WTC11 (cell line): ENCODE data around the gene MAP3K10. TPM values are rescaled to one million over a fixed set of nuclear protein-coding genes. Genes with fewer than 3 reads are reported as not detected.

ENCODE experiments used
- ATAC-seq: fragments of 200-7000 bp; cut with Tn5 transposase; 2 replicates; pipeline ENCODE4 v1.10.0; 2021; ENCODE audit warnings: mild to moderate bottlenecking, moderate library complexity
- CTCF ChIA-PET: fragments of 300-600 bp; sonication (Branson Sonifier 250); formaldehyde crosslinking; loops from one replicate; lab custom pipeline; 2021; ENCODE audit warnings: antibody characterized with exemption; lab: Charles Lee
- POLR2A ChIA-PET: fragments of 350-600 bp; sonication (Branson Sonifier 250); formaldehyde crosslinking; loops from one replicate; lab custom pipeline; 2021; ENCODE audit warnings: antibody characterized with exemption; lab: Charles Lee
- DNase-seq: peaks from one replicate; pipeline ENCODE4 v3.0.0; 2021; ENCODE audit warnings: low spot score
- H3K27ac Mint-ChIP-seq: 2 replicates; pipeline ENCODE4 v1.8.0; 2021; ENCODE audit warnings: mixed read lengths
- H3K27me3 Mint-ChIP-seq: 2 replicates; pipeline ENCODE4 v1.8.0; 2021; ENCODE audit warnings: low read depth, mild to moderate bottlenecking, moderate library complexity, mixed read lengths
- H3K36me3 Mint-ChIP-seq: 2 replicates; pipeline ENCODE4 v1.8.0; 2021; ENCODE audit warnings: mixed read lengths
- H3K4me1 Mint-ChIP-seq: 2 replicates; pipeline ENCODE4 v1.8.0; 2022; ENCODE audit warnings: mixed read lengths
- H3K4me3 Mint-ChIP-seq: 2 replicates; pipeline ENCODE4 v1.8.0; 2021; ENCODE audit warnings: mild to moderate bottlenecking, moderate library complexity, mixed read lengths
- H3K9me3 Mint-ChIP-seq: 2 replicates; pipeline ENCODE4 v1.8.0; 2021; ENCODE audit warnings: mixed read lengths
- FOXP1 ChIP-seq: sonication (generic); formaldehyde crosslinking; IDR thresholded peaks from 2 replicates; pipeline ENCODE4 v1.8.0; 2022; ENCODE audit warnings: missing genetic modification reagents, mild to moderate bottlenecking, moderate library complexity, borderline replicate concordance
- FOXP4 ChIP-seq: sonication (generic); formaldehyde crosslinking; IDR thresholded peaks from 2 replicates; pipeline ENCODE4 v1.8.0; 2022; ENCODE audit warnings: mild to moderate bottlenecking, missing genetic modification reagents
- HMGXB4 ChIP-seq: sonication (generic); formaldehyde crosslinking; IDR thresholded peaks from 2 replicates; pipeline ENCODE4 v1.8.1; 2023; ENCODE audit warnings: mild to moderate bottlenecking, moderate library complexity, missing genetic modification reagents
- JAZF1 ChIP-seq: fragments of 250-450 bp; sonication (Bioruptor Pico); IDR thresholded peaks from 2 replicates; pipeline ENCODE4 v1.9.0; 2021; ENCODE audit warnings: moderate library complexity, mild to moderate bottlenecking, inconsistent platforms
- MXD4 ChIP-seq: fragments of 250-450 bp; sonication (Bioruptor Pico); IDR thresholded peaks from 2 replicates; pipeline ENCODE4 v1.8.0; 2021; ENCODE audit warnings: mild to moderate bottlenecking, moderate library complexity, borderline replicate concordance
- PRRX2 ChIP-seq: fragments of 250-450 bp; sonication (Bioruptor Pico); IDR thresholded peaks from 2 replicates; pipeline ENCODE4 v1.8.0; 2021; ENCODE audit warnings: mild to moderate bottlenecking
- STAT6 ChIP-seq: sonication (generic); formaldehyde crosslinking; conservative IDR thresholded peaks from 2 replicates; pipeline ENCODE4 v1.8.1; 2023; ENCODE audit warnings: mild to moderate bottlenecking, low read depth, missing genetic modification reagents, moderate library complexity
- TEAD1 ChIP-seq: sonication (generic); formaldehyde crosslinking; IDR thresholded peaks from 2 replicates; pipeline ENCODE4 v1.8.0; 2022; ENCODE audit warnings: mild to moderate bottlenecking, missing genetic modification reagents
- USF1 ChIP-seq: sonication (generic); formaldehyde crosslinking; IDR thresholded peaks from 2 replicates; pipeline ENCODE4 v1.8.0; 2022; ENCODE audit warnings: mild to moderate bottlenecking, missing genetic modification reagents
- ZNF232 ChIP-seq: sonication (generic); formaldehyde crosslinking; IDR thresholded peaks from 2 replicates; pipeline ENCODE4 v1.8.0; 2022; ENCODE audit warnings: mild to moderate bottlenecking, missing genetic modification reagents
- ZNF317 ChIP-seq: sonication (generic); formaldehyde crosslinking; IDR thresholded peaks from 2 replicates; pipeline ENCODE4 v1.8.1; 2023; ENCODE audit warnings: low read depth, mild to moderate bottlenecking, moderate library complexity, missing genetic modification reagents, borderline replicate concordance
- ZNF423 ChIP-seq: fragments of 250-450 bp; sonication (Bioruptor Pico); IDR thresholded peaks from 2 replicates; pipeline ENCODE4 v2.1.2; 2022; ENCODE audit warnings: mild to moderate bottlenecking, moderate library complexity
- ZNF425 ChIP-seq: fragments of 250-450 bp; sonication (Bioruptor Pico); conservative IDR thresholded peaks from 2 replicates; pipeline ENCODE4 v1.9.0; 2021; ENCODE audit warnings: mild to moderate bottlenecking
- total RNA-seq: library from RNA; stranded (reverse); gene quantifications from 3 replicates; pipeline ENCODE4 v1.2.3, GENCODE V29; 2021

MAP3K10 gene
- total RNA-seq, 1 experiment from 2014 or later = 23.5 TPM

- ATAC-seq (no peak), DNase-seq (no peak)
- Mint-ChIP-seq H3K36me3 (no peaks in the 10 kb centered on the region), H3K27ac (no peak overlapping the region; the same call in 1 of the 2 replicates), H3K4me3 (no peak overlapping the region)
- TF ChIP-seq MXD4 (CRISPR knock-in tag) = no peak
- no peak for TF ChIP-seq STAT6 (CRISPR knock-in tag)
- no peak for TF ChIP-seq TEAD1 (CRISPR knock-in tag)
- no peak for TF ChIP-seq PRRX2 (CRISPR knock-in tag)
- no peak for TF ChIP-seq FOXP1 (CRISPR knock-in tag)
- TF ChIP-seq ZNF317 (CRISPR knock-in tag) = no peak
- TF ChIP-seq FOXP4 (CRISPR knock-in tag) = no peak
- no peak for TF ChIP-seq HMGXB4 (CRISPR knock-in tag)
- TF ChIP-seq ZNF423 = no peak
- TF ChIP-seq, all 79 proteins: peak for 0
- CTCF ChIA-PET = interaction anchor here (1.0 to 3.5 kb wide), 3 partner anchors 12 to 75 kb away, joined by 4 to 28 read pairs (median 4); partner anchors contain the start of gene TTC9B
- Mint-ChIP-seq H3K27me3 (peaks cover 33% of the 10 kb centered on the region), H3K9me3 (no peaks in the 10 kb centered on the region), H3K4me1 (peaks cover 41% of the 10 kb centered on the region)
- POLR2A ChIA-PET = no interaction called here
These were observed 38.7 kb downstream of the MAP3K10 start for GRCh38 chr19:40229926-40230417.

- H3K27me3 Mint-ChIP-seq = peaks cover 23% of the 10 kb centered on the region
- ChIA-PET CTCF (interaction anchor here (0.6 to 3.5 kb wide), 7 partner anchors 8 to 306 kb away, joined by 3 to 28 read pairs (median 5); partner anchors contain the start of gene TTC9B), POLR2A (no interaction called here)
- no peaks in the 10 kb centered on the region for H3K9me3 Mint-ChIP-seq
- peak overlapping the region; percentile 92; the same call in 1 of the 2 replicates for H3K27ac Mint-ChIP-seq
- TF ChIP-seq USF1 (no peak), ZNF425 (CRISPR knock-in tag) (no peak), MXD4 (CRISPR knock-in tag) (no peak), JAZF1 (CRISPR knock-in tag) (no peak), PRRX2 (CRISPR knock-in tag) (no peak), ZNF232 (no peak)
- TF ChIP-seq, all 79 proteins: peak for 0
- no peak for ATAC-seq
- Mint-ChIP-seq H3K4me3 (no peak overlapping the region; the same call in 1 of the 2 replicates), H3K4me1 (peaks cover 36% of the 10 kb centered on the region), H3K36me3 (no peaks in the 10 kb centered on the region)
- DNase-seq = no peak
These were observed 39.8 kb downstream of the MAP3K10 start for GRCh38 chr19:40231057-40231456.
